GM23338 (cell line): ENCODE data around the gene VWC2. TPM values are rescaled to one million over a fixed set of nuclear protein-coding genes. Genes with fewer than 3 reads are reported as not detected.

ENCODE experiments used
- ATAC-seq: fragments of 200-7000 bp; cut with Tn5 transposase; 3 replicates; pipeline ENCODE4 v1.9.1; 2020
- DNase-seq: peaks from one replicate; pipeline ENCODE4 v3.0.0-alpha.2; 2015; ENCODE audit warnings: low spot score
- H2AFZ ChIP-seq: fragments of 200-600 bp; sonication (generic); 2 replicates; pipeline ENCODE4 v1.8.0; 2016; ENCODE audit warnings: antibody characterized with exemption, mild to moderate bottlenecking, moderate library complexity
- H3F3A ChIP-seq: fragments of 200-600 bp; sonication (generic); replicated peaks from 2 replicates; pipeline ENCODE4 v1.8.0; 2017; ENCODE audit warnings: antibody characterized with exemption, mixed run types, low read depth
- H3K27ac ChIP-seq: fragments of 200-600 bp; sonication (generic); 2 replicates; pipeline ENCODE4 v1.6.1; 2016; ENCODE audit warnings: low read depth
- H3K27me3 ChIP-seq: fragments of 200-600 bp; sonication (generic); 2 replicates; pipeline ENCODE4 v1.8.0; 2016; ENCODE audit warnings: mild to moderate bottlenecking, mixed run types, moderate library complexity; ENCODE audit not compliant: insufficient read depth
- H3K36me3 ChIP-seq: fragments of 200-600 bp; sonication (generic); 2 replicates; pipeline ENCODE4 v1.8.0; 2016; ENCODE audit warnings: mild to moderate bottlenecking; ENCODE audit not compliant: insufficient read depth
- H3K4me1 ChIP-seq: fragments of 200-600 bp; sonication (generic); 2 replicates; pipeline ENCODE4 v1.8.0; 2016; ENCODE audit warnings: mild to moderate bottlenecking, moderate library complexity; ENCODE audit not compliant: insufficient read depth
- H3K4me2 ChIP-seq: fragments of 200-600 bp; sonication (generic); 2 replicates; pipeline ENCODE4 v1.7.1; 2017; ENCODE audit warnings: mixed run types
- H3K4me3 ChIP-seq: fragments of 200-600 bp; sonication (generic); 2 replicates; pipeline ENCODE4 v1.6.1; 2016; ENCODE audit warnings: mixed run types
- H3K79me2 ChIP-seq: fragments of 200-600 bp; sonication (generic); replicated peaks from 2 replicates; pipeline ENCODE4 v1.8.0; 2017; ENCODE audit warnings: mild to moderate bottlenecking; ENCODE audit not compliant: insufficient read depth
- H3K9me2 ChIP-seq: fragments of 200-600 bp; sonication (generic); 2 replicates; pipeline ENCODE4 v1.8.0; 2017; ENCODE audit not compliant: insufficient read depth
- H4K20me1 ChIP-seq: fragments of 200-600 bp; sonication (generic); replicated peaks from 2 replicates; pipeline ENCODE4 v1.8.0; 2017; ENCODE audit warnings: mild to moderate bottlenecking; ENCODE audit not compliant: insufficient read depth
- H3K27ac Mint-ChIP-seq: 2 replicates; pipeline ENCODE4 v1.8.0; 2020; ENCODE audit warnings: inconsistent platforms, mild to moderate bottlenecking, moderate library complexity, mixed read lengths
- H3K27me3 Mint-ChIP-seq: 3 replicates; pipeline ENCODE4 v1.8.0; 2022; ENCODE audit warnings: low read depth, mild to moderate bottlenecking, moderate library complexity, mixed read lengths, inconsistent platforms; ENCODE audit not compliant: insufficient read depth, poor library complexity
- H3K36me3 Mint-ChIP-seq: 3 replicates; pipeline ENCODE4 v1.8.0; 2021; ENCODE audit warnings: low read depth, mild to moderate bottlenecking, inconsistent platforms, moderate library complexity, mixed read lengths
- H3K4me1 Mint-ChIP-seq: 3 replicates; pipeline ENCODE4 v1.8.0; 2020; ENCODE audit warnings: mild to moderate bottlenecking, inconsistent platforms, mixed read lengths
- H3K4me3 Mint-ChIP-seq: 3 replicates; pipeline ENCODE4 v1.8.0; 2021; ENCODE audit warnings: moderate library complexity, mild to moderate bottlenecking, inconsistent platforms, mixed read lengths
- H3K9me3 Mint-ChIP-seq: 3 replicates; pipeline ENCODE4 v1.8.0; 2020; ENCODE audit warnings: moderate library complexity, mild to moderate bottlenecking, inconsistent platforms, mixed read lengths
- CREB1 ChIP-seq: fragments of 250-450 bp; sonication (Bioruptor Pico); IDR thresholded peaks from 2 replicates; pipeline ENCODE4 v1.5.0; 2020; ENCODE audit warnings: low read depth, mild to moderate bottlenecking, moderate library complexity
- CTCF ChIP-seq, 2 experiments: fragments of 200-600 bp in 1 of 2; sonication (generic) in 1 of 2; conservative IDR thresholded peaks; 2 replicates each; pipeline versions ENCODE4 v1.5.1 to v1.6.1; 2016 to 2017; ENCODE audit warnings: antibody characterized with exemption in 2 of 2, low read depth in 2 of 2, mild to moderate bottlenecking in 2 of 2, moderate library complexity in 1 of 2
- EZH2 ChIP-seq: fragments of 200-600 bp; sonication (generic); IDR thresholded peaks from one replicate; pipeline ENCODE4 v1.8.0; 2017; ENCODE audit warnings: antibody characterized with exemption, mild to moderate bottlenecking, low read depth; ENCODE audit not compliant: unreplicated experiment
- EZH2phosphoT487 ChIP-seq: fragments of 200-600 bp; sonication (generic); IDR thresholded peaks from one replicate; pipeline ENCODE4 v1.8.1; 2018; ENCODE audit warnings: antibody characterized with exemption; ENCODE audit not compliant: unreplicated experiment
- NANOG ChIP-seq: IDR thresholded peaks from 2 replicates; pipeline ENCODE4 v1.6.1; 2016; ENCODE audit warnings: antibody characterized with exemption, borderline replicate concordance
- POLR2AphosphoS5 ChIP-seq: IDR thresholded peaks from 2 replicates; pipeline ENCODE4 v1.6.1; 2016; ENCODE audit warnings: antibody characterized with exemption, low read depth
- REST ChIP-seq: IDR thresholded peaks from one replicate; pipeline ENCODE4 v1.6.1; 2018; ENCODE audit warnings: antibody characterized with exemption; ENCODE audit not compliant: unreplicated experiment
- ZNF114 ChIP-seq: fragments of 250-450 bp; sonication (Bioruptor Pico); IDR thresholded peaks from 2 replicates; pipeline ENCODE4 v1.5.0; 2020; ENCODE audit warnings: mild to moderate bottlenecking, moderate library complexity
- polyA plus RNA-seq: library from polyadenylated mRNA; unstranded; fragments of >200 nt; fragmentation: Nextera tagmentation; extraction: Ambion mirVana; gene quantifications from 2 replicates; pipeline ENCODE4 v1.2.1, GENCODE V29; 2016
- total RNA-seq: library from RNA; depleted of rRNA; stranded (reverse); fragments of >200 nt; shearing (Covaris generic); gene quantifications from 2 replicates; pipeline ENCODE4 v1.2.3, GENCODE V29; 2014
- TF ChIP-seq, protein P1 (sequence below): fragments of 250-450 bp; sonication (Bioruptor Pico); IDR thresholded peaks from 2 replicates; pipeline ENCODE4 v1.5.0; 2020; ENCODE audit warnings: mild to moderate bottlenecking, moderate library complexity

VWC2 gene
- total and polyA plus RNA-seq, 2 experiments from 2014 or later, result 0.15 to 0.45 TPM

DNA sequence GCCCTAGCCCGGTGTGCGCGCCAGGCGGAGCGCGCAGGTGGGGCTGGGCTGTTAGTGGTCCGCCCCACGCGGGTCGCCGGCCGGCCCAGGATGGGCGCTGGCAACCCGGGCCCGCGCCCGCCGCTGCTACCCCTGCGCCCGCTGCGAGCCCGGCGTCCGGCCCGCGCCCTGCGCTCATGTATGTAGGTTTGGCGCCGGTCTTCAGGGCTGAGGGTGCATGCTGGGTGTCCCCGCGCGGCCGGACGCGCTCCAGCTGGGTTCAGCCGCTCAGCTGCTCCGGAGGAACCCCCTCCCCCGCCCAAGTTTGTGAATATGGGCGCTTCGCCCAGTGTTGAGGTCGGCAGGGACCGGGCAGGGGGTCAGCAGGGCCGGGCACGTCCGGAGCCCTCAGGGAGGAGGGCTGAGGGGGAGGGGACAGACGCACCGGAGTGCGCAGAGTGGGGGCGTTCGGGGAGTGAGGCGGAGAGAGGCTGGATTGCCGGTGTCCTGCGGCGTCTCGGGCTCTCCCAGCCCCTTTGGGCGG is 559 bp downstream of the VWC2 start (continued):
- TF ChIP-seq EZH2phosphoT487 (no peak), REST (no peak), ZNF114 (CRISPR knock-in tag) (no peak), NANOG (no peak), POLR2AphosphoS5 (no peak), CREB1 (CRISPR knock-in tag) (no peak), CTCF (conservative IDR thresholded peaks at IDR 0.05; ENCODE audit: low read depth in 2 of 2) (no peak)

DNA sequence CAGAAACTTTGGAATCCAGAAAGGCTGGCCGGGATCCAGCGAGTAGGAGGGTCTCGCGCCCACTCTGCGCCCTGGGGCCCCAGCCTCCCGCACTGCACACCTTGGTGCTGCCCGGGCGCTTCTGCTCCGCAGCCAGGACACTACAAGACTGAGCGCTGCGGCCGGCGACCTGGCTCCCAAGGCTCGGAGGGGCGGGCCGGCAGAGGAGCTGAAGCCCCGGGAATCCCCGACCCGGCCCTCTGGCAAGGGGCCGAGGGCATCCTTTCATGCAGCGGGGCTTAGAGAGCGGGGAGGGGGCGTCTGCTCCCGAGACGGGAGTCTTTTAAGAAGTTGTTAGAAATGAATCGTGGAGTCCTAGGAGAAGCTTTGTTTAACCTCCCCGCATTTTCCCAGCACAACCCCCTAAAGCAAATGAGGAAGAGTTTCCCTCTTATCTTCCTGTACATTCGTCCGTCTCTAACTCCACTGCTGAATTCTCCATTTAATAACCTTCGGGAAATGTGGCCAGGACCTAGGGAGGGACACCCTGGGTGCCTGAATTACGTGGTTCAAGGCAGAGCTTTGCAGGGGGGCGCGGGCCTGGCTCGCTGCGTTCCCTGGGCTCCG is 1.1 kb downstream of the VWC2 start:
- Mint-ChIP-seq H3K4me1 (peaks cover 24% of the 10 kb centered on the region), H3K27me3 (peaks cover 49% of the 10 kb centered on the region), H3K27ac (no peak overlapping the region), H3K9me3 (peaks cover 2% of the 10 kb centered on the region; the same call in 1 of the 3 replicates), H3K4me3 (peak overlapping the region; percentile 86), H3K36me3 (peaks cover 5% of the 10 kb centered on the region; the same call in 1 of the 3 replicates)
- Histone ChIP-seq H3K9me2 (no peaks in the 10 kb centered on the region), H4K20me1 (no peaks in the 10 kb centered on the region), H2AFZ (peak overlapping the region; percentile 98), H3K36me3 (no peaks in the 10 kb centered on the region), H3K79me2 (no peaks in the 10 kb centered on the region), H3K4me2 (peak overlapping the region; percentile 84), H3K27me3 (peaks cover 72% of the 10 kb centered on the region), H3K27ac (no peak overlapping the region), H3F3A (no peaks in the 10 kb centered on the region; the same call in 1 of the 2 replicates), H3K4me1 (peaks cover 7% of the 10 kb centered on the region), H3K4me3 (peak overlapping the region; percentile 79)
- ATAC-seq (peak; percentile 43), DNase-seq (peak; percentile 70)
- TF ChIP-seq, protein P1, sequence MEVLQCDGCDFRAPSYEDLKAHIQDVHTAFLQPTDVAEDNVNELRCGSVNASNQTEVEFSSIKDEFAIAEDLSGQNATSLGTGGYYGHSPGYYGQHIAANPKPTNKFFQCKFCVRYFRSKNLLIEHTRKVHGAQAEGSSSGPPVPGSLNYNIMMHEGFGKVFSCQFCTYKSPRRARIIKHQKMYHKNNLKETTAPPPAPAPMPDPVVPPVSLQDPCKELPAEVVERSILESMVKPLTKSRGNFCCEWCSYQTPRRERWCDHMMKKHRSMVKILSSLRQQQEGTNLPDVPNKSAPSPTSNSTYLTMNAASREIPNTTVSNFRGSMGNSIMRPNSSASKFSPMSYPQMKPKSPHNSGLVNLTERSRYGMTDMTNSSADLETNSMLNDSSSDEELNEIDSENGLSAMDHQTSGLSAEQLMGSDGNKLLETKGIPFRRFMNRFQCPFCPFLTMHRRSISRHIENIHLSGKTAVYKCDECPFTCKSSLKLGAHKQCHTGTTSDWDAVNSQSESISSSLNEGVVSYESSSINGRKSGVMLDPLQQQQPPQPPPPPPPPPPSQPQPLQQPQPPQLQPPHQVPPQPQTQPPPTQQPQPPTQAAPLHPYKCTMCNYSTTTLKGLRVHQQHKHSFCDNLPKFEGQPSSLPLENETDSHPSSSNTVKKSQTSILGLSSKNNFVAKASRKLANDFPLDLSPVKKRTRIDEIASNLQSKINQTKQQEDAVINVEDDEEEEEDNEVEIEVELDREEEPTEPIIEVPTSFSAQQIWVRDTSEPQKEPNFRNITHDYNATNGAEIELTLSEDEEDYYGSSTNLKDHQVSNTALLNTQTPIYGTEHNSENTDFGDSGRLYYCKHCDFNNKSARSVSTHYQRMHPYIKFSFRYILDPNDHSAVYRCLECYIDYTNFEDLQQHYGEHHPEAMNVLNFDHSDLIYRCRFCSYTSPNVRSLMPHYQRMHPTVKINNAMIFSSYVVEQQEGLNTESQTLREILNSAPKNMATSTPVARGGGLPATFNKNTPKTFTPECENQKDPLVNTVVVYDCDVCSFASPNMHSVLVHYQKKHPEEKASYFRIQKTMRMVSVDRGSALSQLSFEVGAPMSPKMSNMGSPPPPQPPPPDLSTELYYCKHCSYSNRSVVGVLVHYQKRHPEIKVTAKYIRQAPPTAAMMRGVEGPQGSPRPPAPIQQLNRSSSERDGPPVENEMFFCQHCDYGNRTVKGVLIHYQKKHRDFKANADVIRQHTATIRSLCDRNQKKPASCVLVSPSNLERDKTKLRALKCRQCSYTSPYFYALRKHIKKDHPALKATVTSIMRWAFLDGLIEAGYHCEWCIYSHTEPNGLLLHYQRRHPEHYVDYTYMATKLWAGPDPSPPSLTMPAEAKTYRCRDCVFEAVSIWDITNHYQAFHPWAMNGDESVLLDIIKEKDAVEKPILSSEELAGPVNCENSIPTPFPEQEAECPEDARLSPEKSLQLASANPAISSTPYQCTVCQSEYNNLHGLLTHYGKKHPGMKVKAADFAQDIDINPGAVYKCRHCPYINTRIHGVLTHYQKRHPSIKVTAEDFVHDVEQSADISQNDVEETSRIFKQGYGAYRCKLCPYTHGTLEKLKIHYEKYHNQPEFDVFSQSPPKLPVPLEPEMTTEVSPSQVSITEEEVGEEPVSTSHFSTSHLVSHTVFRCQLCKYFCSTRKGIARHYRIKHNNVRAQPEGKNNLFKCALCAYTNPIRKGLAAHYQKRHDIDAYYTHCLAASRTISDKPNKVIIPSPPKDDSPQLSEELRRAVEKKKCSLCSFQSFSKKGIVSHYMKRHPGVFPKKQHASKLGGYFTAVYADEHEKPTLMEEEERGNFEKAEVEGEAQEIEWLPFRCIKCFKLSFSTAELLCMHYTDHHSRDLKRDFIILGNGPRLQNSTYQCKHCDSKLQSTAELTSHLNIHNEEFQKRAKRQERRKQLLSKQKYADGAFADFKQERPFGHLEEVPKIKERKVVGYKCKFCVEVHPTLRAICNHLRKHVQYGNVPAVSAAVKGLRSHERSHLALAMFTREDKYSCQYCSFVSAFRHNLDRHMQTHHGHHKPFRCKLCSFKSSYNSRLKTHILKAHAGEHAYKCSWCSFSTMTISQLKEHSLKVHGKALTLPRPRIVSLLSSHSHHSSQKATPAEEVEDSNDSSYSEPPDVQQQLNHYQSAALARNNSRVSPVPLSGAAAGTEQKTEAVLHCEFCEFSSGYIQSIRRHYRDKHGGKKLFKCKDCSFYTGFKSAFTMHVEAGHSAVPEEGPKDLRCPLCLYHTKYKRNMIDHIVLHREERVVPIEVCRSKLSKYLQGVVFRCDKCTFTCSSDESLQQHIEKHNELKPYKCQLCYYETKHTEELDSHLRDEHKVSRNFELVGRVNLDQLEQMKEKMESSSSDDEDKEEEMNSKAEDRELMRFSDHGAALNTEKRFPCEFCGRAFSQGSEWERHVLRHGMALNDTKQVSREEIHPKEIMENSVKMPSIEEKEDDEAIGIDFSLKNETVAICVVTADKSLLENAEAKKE (CRISPR knock-in tag), result no peak
- TF ChIP-seq EZH2 (peak; percentile 99), EZH2phosphoT487 (peak; percentile 86)
